HG03439 (cell line): ENCODE measurements around the gene TPSAB1.
"Not testable (repeated sequence)": the region's sequence is repeated elsewhere in the genome, so short reads cannot be mapped to it uniquely, and the experiment has no call there.

Source experiments
- ATAC-seq: cut with Tn5 transposase; IDR thresholded peaks from one replicate; pipeline ENCODE4 v1.9.1; 2021; ENCODE audit warnings: mild to moderate bottlenecking, moderate library complexity; ENCODE audit not compliant: unreplicated experiment

TPSAB1 gene

GRCh38 chr16:1244881-1245280 is 4.4 kb downstream of the TPSAB1 start:
- no peak for ATAC-seq

- no peak for ATAC-seq
Measured at GRCh38 chr16:1245452-1246020, 5.0 kb downstream of the TPSAB1 start.

- ATAC-seq, result not testable (repeated sequence)
Measured at GRCh38 chr16:1247903-1248537, 7.5 kb downstream of the TPSAB1 start.

- ATAC-seq, result not testable (repeated sequence)
Measured at GRCh38 chr16:1249031-1249755, 8.7 kb downstream of the TPSAB1 start.

- not testable (repeated sequence) for ATAC-seq
Measured at GRCh38 chr16:1253701-1254364, 13.3 kb downstream of the TPSAB1 start.

- not testable (repeated sequence) for ATAC-seq
Measured at GRCh38 chr16:1254821-1255220, 14.3 kb downstream of the TPSAB1 start.

GRCh38 chr16:1255276-1256122 is 15.0 kb downstream of the TPSAB1 start, which contains the start of gene TPSD1:
Gene TPSD1 (plus strand): TSS chr16:1256069. CDS start chr16:1256281, 212 bp downstream.
- not testable (repeated sequence) for ATAC-seq

GRCh38 chr16:1256296-1256873 is 15.9 kb downstream of the TPSAB1 start:
- ATAC-seq, result not testable (repeated sequence)

- ATAC-seq, result no peak
Measured at GRCh38 chr16:1256874-1257322, 16.4 kb downstream of the TPSAB1 start.

DNA sequence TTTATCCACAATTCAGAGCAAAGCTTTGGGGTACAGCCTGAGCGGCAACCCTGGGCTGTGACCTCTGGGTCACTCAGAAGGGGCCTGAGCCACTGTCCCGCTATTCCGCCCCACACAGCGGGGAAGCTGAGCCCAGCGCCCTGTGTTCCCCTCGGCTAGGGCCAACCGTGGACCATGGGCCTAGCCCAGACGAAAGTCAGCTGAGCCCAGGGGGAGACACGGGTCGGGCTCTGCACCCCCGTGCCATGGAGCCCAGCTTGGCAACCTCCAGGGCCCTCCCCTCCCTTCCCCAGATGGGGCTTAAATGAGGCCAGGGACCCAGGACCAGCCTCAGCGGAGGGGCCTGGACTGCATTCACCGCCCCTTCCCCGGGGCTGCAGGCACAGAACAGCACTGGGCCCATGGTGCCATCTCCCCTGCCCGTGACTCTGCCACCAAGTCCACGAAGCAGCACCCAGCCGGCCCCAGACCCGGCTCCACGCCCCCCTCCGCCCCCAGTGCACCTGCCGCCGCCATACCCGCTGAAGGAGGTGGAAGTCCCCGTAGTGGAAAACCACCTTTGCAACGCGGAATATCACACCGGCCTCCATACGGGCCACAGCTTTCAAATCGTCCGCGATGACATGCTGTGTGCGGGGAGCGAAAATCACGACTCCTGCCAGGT is 17.2 kb downstream of the TPSAB1 start:
- no peak for ATAC-seq

GRCh38 chr16:1258225-1258600 is 17.7 kb downstream of the TPSAB1 start:
- no peak for ATAC-seq

GRCh38 chr16:1258906-1259759 is 18.6 kb downstream of the TPSAB1 start:
- no peak for ATAC-seq

GRCh38 chr16:1259760-1260068 is 19.2 kb downstream of the TPSAB1 start:
- no peak for ATAC-seq

DNA sequence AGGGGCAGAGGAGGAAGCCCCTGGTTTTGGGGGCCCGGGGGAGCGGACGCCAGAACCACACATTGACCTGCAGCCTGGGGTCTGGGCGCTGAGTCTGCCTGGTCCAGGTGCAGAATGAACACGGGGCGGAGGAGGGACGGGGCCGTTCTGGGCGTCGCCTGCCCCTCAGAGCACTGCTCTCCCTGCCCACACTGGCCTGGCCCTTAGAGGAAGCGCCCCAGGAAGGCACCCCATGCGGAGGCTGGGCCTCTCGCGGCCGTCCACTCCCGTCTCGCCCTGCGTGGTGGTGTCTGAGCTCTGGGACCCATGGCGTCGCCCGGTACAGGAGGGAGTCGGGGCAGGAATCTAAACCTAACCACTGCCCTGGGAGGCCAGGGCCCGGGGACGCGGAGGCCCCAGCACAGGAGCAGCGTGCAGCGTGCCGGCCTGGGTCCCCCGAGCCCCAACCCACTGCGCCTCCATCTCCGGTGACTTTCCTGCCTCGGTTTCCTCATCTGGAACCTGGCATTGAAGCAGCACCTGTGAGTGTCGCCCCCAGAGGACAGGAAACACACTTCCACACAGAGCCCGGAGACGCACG is 19.7 kb downstream of the TPSAB1 start:
- no peak for ATAC-seq

GRCh38 chr16:1261131-1261892 is 20.8 kb downstream of the TPSAB1 start:
- ATAC-seq, result no peak

DNA sequence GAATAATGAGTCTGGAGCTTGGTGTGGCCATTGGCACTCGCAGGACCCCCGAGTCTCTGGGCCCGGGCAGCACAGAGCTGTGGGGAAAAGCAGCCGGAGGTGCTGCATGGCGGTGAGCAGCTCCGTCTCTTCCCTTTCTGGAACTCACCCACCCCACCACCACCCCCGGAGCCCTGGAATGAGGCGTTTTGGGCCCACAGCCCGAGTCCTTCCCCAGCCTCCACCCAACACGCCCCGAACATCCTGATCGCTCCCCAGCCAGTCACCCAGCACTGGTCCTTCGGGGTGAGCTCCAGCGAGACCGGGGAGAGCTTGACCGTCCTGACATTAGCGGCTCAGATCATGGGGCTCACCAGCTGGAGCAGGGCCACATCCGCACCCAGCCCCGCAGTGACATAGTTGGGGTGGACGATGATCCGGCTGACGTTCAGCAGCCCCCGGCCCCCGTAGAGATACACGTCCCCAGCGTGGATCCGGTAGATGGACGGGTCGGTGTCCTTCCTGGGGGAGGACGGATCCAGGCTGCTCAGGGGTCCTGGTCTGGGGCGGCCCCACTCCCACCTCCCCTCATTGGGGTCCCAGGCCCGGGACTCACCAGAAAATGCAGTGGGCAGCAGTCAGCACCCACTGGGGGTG is 21.8 kb downstream of the TPSAB1 start:
- ATAC-seq, result no peak

GRCh38 chr16:1262846-1263221 is 22.3 kb downstream of the TPSAB1 start:
- no peak for ATAC-seq
